Body of pancreas (tissue), 4 donors: ENCODE measurements around the gene EXD2.

ENCODE experiments used
- CTCF ChIP-seq, 7 experiments: fragments of 450-650 bp in 4 of 7; fragments of 200-600 bp in 3 of 7; sonication (generic) in 3 of 7; IDR thresholded peaks; one replicate each; pipeline ENCODE4 v1.5.1; 2016 to 2019; ENCODE audit warnings: antibody characterized with exemption in 7 of 7
- POLR2A ChIP-seq, 3 donors: fragments of 450-650 bp; IDR thresholded peaks; one replicate each; pipeline ENCODE4 v1.6.1; 2016; ENCODE audit warnings: antibody characterized with exemption in 3 of 3, mild to moderate bottlenecking in 2 of 3

DNA sequence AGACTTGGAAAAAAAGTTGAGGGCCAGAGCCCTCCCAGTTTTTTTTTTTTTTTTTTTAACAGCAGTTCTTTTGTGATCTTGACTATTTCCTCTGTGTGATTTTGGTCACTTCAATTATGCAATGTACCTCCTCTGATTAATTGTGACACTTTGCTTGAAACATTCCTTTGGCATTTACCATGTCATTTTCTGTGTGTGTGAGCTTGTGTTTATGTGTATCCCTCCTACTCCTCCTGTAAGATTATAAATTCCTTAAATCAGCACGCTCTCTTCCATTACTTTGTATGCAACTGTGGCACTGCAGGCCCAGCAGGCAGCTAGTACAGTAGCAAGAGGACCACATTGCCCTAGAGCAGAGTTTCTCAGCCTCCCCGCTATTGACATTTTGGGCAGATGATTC lies 35.4 kb downstream of the EXD2 start:
- TF ChIP-seq POLR2A (IDR thresholded peaks at IDR 0.05) (no peak), CTCF (IDR thresholded peaks at IDR 0.05) (no peak)
